ENCODE measurements around the gene OR6X1.

GRCh38 chr11:123742031-123742723, 12.1 kb downstream of the OR6X1 start:
- TF ChIP-seq CTCF (IDR thresholded peaks at IDR 0.05) (no peak), POLR2A (IDR thresholded peaks at IDR 0.05) (no peak)
